Panc1 (cell line): ENCODE measurements around the gene UGT1A7. TPM values are rescaled to one million over a fixed set of nuclear protein-coding genes. Genes with fewer than 3 reads are reported as not detected.

Experiments
- ATAC-seq: fragments of 200-7000 bp; cut with Tn5 transposase; 2 replicates; pipeline ENCODE4 v1.9.1; 2020; ENCODE audit warnings: mild to moderate bottlenecking, moderate library complexity
- BruUV-seq: library from RNA; stranded (reverse); fragments of 400-500 nt; replicated peaks from 2 replicates; lab custom pipeline; 2021; lab: Mats Ljungman, UMichigan
- CTCF ChIA-PET: fragments of 300-600 bp; sonication (Branson Sonifier 250); formaldehyde crosslinking; loops from one replicate; lab custom pipeline; 2022; ENCODE audit warnings: antibody characterized with exemption; lab: Charles Lee
- POLR2A ChIA-PET: fragments of 300-600 bp; sonication (Branson Sonifier 250); formaldehyde crosslinking; loops from one replicate; lab custom pipeline; 2022; ENCODE audit warnings: antibody characterized with exemption; lab: Charles Lee
- DNase-seq: peaks from one replicate; pipeline ENCODE4 v3.0.0-alpha.2; 2010; ENCODE audit warnings: low read depth, low spot score
- H3K27ac ChIP-seq: 2 replicates; pipeline ENCODE4 v1.5.1; 2011; ENCODE audit warnings: mild to moderate bottlenecking, low read length, inconsistent platforms
- H3K27me3 ChIP-seq: fragments of 200-500 bp; sonication (Bioruptor generic); 2 replicates; pipeline ENCODE4 v1.6.0; 2014; ENCODE audit warnings: low read length, inconsistent platforms; ENCODE audit not compliant: control insufficient read depth, insufficient read depth
- H3K36me3 ChIP-seq: fragments of 200-500 bp; sonication (Bioruptor generic); 2 replicates; pipeline ENCODE4 v1.5.1; 2014; ENCODE audit warnings: inconsistent platforms, mild to moderate bottlenecking, low read length, moderate library complexity; ENCODE audit not compliant: control insufficient read depth, insufficient read depth
- H3K4me1 ChIP-seq: 2 replicates; pipeline ENCODE4 v1.5.1; 2011; ENCODE audit warnings: inconsistent platforms, mild to moderate bottlenecking, low read length, moderate library complexity; ENCODE audit not compliant: control insufficient read depth, insufficient read depth
- H3K4me3 ChIP-seq, 2 experiments: 2 replicates each; pipeline ENCODE4 v1.5.1; 2011 to 2012; ENCODE audit warnings: low read depth in 2 of 2, low read length in 2 of 2, mild to moderate bottlenecking in 2 of 2, inconsistent platforms in 1 of 2, moderate library complexity in 1 of 2
- H3K9me3 ChIP-seq: fragments of 200-500 bp; sonication (Bioruptor generic); 2 replicates; pipeline ENCODE4 v1.5.1; 2014; ENCODE audit warnings: low read depth, mild to moderate bottlenecking, inconsistent platforms, low read length, moderate library complexity; ENCODE audit not compliant: control insufficient read depth, insufficient read depth
- POLR2AphosphoS5 ChIP-seq: IDR thresholded peaks from 2 replicates; pipeline ENCODE4 v1.6.1; 2012; ENCODE audit warnings: mild to moderate bottlenecking, low read depth, low read length, moderate library complexity
- SIN3A ChIP-seq: IDR thresholded peaks from 2 replicates; pipeline ENCODE4 v1.6.1; 2012; ENCODE audit warnings: low read depth, mild to moderate bottlenecking, low read length, moderate library complexity, borderline replicate concordance; ENCODE audit not compliant: insufficient read depth
- TCF7L2 ChIP-seq: IDR thresholded peaks from 2 replicates; pipeline ENCODE4 v1.6.1; 2011; ENCODE audit warnings: mild to moderate bottlenecking, low read depth, low read length, inconsistent platforms
- in situ Hi-C: cut with HindIII; loops from 2 replicates; pipeline ENCODE4 v1.10.0; 2016; ENCODE audit warnings: low sequenced_read_pairs, low pct_unique_long_range_greater_than_20kb
- intact Hi-C: fragments of 100-400 bp; cut with micrococcal nuclease; formaldehyde crosslinking; loops from one replicate; pipeline ENCODE4 v1.10.0; 2022; ENCODE audit not compliant: unreplicated experiment
- total RNA-seq: library from RNA; stranded (reverse); gene quantifications from one replicate; pipeline ENCODE4 v1.2.1, GENCODE V29; 2021; ENCODE audit not compliant: unreplicated experiment
- TF ChIP-seq, protein P1 (sequence below): fragments of 450-650 bp; IDR thresholded peaks from 2 replicates; pipeline ENCODE4 v1.5.1; 2017; ENCODE audit warnings: mild to moderate bottlenecking
- TF ChIP-seq, protein P2 (sequence below), 2 experiments: IDR thresholded peaks; 2 replicates each; pipeline ENCODE4 v1.6.1; 2011 to 2012; ENCODE audit warnings: low read depth in 2 of 2, control low read depth in 1 of 2, low read length in 1 of 2, mild to moderate bottlenecking in 1 of 2, moderate library complexity in 1 of 2; ENCODE audit not compliant: insufficient read depth in 1 of 2

UGT1A7 gene
- total RNA-seq, 1 experiment from 2014 or later: not detected

DNA sequence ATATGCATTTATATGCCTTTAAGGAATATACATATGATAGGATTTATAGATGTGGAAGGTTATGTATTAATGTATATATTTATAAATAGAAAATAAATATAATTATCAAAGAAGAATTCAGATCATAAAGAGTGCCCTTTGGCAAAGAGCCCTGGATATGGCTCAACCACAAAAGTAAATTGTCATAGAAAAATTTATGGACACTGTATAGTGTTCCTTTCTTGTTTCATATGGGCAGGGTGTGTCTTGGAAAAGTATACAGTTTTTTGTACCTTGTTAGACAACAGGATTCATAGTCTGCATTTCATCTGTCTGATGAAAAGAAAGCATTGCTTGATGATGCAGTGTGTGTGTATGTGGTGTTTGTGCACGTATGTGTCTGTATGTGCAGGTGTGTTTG, 2.9 kb downstream of the UGT1A7 start:
- intact Hi-C loops: no loop called here
- DNase-seq: no peak
- Histone ChIP-seq H3K27ac (no peak overlapping the region), H3K4me1 (peaks cover 3% of the 10 kb centered on the region; the same call in 1 of the 2 replicates), H3K27me3 (no peaks in the 10 kb centered on the region), H3K4me3 (no peak overlapping the region), H3K36me3 (no peaks in the 10 kb centered on the region), H3K9me3 (no peaks in the 10 kb centered on the region)
- BruUV-seq: no TSS peak
- in situ Hi-C loops: no loop called here
- no peak for ATAC-seq
- ChIA-PET POLR2A (no interaction called here), CTCF (no interaction called here)
- no peak for TF ChIP-seq POLR2AphosphoS5
- no peak for TF ChIP-seq SIN3A
- TF ChIP-seq, protein P1, sequence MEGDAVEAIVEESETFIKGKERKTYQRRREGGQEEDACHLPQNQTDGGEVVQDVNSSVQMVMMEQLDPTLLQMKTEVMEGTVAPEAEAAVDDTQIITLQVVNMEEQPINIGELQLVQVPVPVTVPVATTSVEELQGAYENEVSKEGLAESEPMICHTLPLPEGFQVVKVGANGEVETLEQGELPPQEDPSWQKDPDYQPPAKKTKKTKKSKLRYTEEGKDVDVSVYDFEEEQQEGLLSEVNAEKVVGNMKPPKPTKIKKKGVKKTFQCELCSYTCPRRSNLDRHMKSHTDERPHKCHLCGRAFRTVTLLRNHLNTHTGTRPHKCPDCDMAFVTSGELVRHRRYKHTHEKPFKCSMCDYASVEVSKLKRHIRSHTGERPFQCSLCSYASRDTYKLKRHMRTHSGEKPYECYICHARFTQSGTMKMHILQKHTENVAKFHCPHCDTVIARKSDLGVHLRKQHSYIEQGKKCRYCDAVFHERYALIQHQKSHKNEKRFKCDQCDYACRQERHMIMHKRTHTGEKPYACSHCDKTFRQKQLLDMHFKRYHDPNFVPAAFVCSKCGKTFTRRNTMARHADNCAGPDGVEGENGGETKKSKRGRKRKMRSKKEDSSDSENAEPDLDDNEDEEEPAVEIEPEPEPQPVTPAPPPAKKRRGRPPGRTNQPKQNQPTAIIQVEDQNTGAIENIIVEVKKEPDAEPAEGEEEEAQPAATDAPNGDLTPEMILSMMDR: no peak
- TF ChIP-seq TCF7L2: no peak
- TF ChIP-seq, protein P2, sequence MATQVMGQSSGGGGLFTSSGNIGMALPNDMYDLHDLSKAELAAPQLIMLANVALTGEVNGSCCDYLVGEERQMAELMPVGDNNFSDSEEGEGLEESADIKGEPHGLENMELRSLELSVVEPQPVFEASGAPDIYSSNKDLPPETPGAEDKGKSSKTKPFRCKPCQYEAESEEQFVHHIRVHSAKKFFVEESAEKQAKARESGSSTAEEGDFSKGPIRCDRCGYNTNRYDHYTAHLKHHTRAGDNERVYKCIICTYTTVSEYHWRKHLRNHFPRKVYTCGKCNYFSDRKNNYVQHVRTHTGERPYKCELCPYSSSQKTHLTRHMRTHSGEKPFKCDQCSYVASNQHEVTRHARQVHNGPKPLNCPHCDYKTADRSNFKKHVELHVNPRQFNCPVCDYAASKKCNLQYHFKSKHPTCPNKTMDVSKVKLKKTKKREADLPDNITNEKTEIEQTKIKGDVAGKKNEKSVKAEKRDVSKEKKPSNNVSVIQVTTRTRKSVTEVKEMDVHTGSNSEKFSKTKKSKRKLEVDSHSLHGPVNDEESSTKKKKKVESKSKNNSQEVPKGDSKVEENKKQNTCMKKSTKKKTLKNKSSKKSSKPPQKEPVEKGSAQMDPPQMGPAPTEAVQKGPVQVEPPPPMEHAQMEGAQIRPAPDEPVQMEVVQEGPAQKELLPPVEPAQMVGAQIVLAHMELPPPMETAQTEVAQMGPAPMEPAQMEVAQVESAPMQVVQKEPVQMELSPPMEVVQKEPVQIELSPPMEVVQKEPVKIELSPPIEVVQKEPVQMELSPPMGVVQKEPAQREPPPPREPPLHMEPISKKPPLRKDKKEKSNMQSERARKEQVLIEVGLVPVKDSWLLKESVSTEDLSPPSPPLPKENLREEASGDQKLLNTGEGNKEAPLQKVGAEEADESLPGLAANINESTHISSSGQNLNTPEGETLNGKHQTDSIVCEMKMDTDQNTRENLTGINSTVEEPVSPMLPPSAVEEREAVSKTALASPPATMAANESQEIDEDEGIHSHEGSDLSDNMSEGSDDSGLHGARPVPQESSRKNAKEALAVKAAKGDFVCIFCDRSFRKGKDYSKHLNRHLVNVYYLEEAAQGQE (IDR thresholded peaks at IDR 0.05; ENCODE audit: insufficient read depth in 1 of 2, low read depth in 2 of 2, low read length in 1 of 2): no peak

DNA sequence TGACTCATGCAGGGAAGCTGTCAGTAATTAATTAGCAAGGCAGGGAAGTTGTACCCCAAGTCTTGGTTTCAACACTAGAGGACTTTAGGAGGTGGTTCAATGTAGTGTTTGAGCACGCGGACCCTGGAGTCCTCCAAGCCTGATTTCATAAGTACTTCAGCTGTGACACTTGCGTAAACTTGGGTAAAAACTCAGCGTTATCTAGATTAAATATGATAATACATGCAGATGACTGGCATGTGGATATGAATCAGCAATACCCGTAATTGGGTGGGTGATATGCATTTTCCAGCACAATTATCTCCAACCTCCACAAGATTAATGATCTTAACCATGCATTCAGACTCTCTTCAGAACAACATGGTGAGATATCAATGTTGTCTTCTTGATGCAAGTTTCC, 5.2 kb downstream of the UGT1A7 start:
- POLR2A ChIA-PET: no interaction called here
- TF ChIP-seq, protein P1: no peak
- TF ChIP-seq, protein P2 (IDR thresholded peaks at IDR 0.05; ENCODE audit: insufficient read depth in 1 of 2, low read depth in 2 of 2, low read length in 1 of 2): no peak
- H3K4me1 ChIP-seq: peaks cover 8% of the 10 kb centered on the region
- no peaks in the 10 kb centered on the region for H3K27me3 ChIP-seq
- CTCF ChIA-PET: no interaction called here
- intact Hi-C loops (no loop called here), in situ Hi-C loops (no loop called here)
- no peaks in the 10 kb centered on the region for H3K36me3 ChIP-seq
- no peak overlapping the region for H3K27ac ChIP-seq
- no peak overlapping the region for H3K4me3 ChIP-seq
- ATAC-seq: no peak
- no peaks in the 10 kb centered on the region for H3K9me3 ChIP-seq
- DNase-seq: no peak
- BruUV-seq: no TSS peak
